Endothelial cell of umbilical vein (primary cell): ENCODE measurements around the gene PRDM16. TPM values are rescaled to one million over a fixed set of nuclear protein-coding genes. Genes with fewer than 3 reads are reported as not detected.

Source experiments
- BruUV-seq: library from RNA; stranded (reverse); fragments of 400-500 nt; replicated peaks from 2 replicates; lab custom pipeline; 2021; lab: Mats Ljungman, UMichigan
- CTCF ChIA-PET: fragments of 300-600, 350-600 bp; sonication (Branson Sonifier 250); formaldehyde crosslinking; loops from one replicate; lab custom pipeline; 2021; ENCODE audit warnings: antibody characterized with exemption, inconsistent platforms; lab: Charles Lee
- POLR2A ChIA-PET: fragments of 300-600, 350-600 bp; sonication (Branson Sonifier 250); formaldehyde crosslinking; loops from one replicate; lab custom pipeline; 2021; ENCODE audit warnings: antibody characterized with exemption, inconsistent platforms; lab: Charles Lee
- DNase-seq: peaks from one replicate; pipeline ENCODE4 v3.0.0-alpha.2; 2011; ENCODE audit warnings: low read depth, low spot score
- FAIRE-seq: peaks from 2 replicates; lab custom pipeline; 2011; peaks lifted over from hg19 to GRCh38; lab: Jason Lieb, UNC
- H2AFZ ChIP-seq: 2 replicates; pipeline ENCODE4 v1.6.0; 2012; ENCODE audit warnings: low read depth, low read length, control low read depth, inconsistent platforms
- H3K27ac ChIP-seq: 2 replicates; pipeline ENCODE4 v1.5.1; 2011; ENCODE audit warnings: low read depth, mild to moderate bottlenecking, control low read depth, low read length, moderate library complexity; ENCODE audit not compliant: insufficient read depth
- H3K27me3 ChIP-seq, 2 experiments: 2 replicates each; pipeline versions ENCODE4 v1.6.0 to v1.6.1; 2011; ENCODE audit warnings: low read length in 2 of 2, mixed read lengths in 1 of 2; ENCODE audit not compliant: control insufficient read depth in 2 of 2, insufficient read depth in 2 of 2
- H3K36me3 ChIP-seq, 2 experiments: 2 replicates in 1 of 2; 3 replicates in 1 of 2; pipeline ENCODE4 v1.5.1; 2011; ENCODE audit warnings: low read length in 2 of 2, mild to moderate bottlenecking in 1 of 2, moderate library complexity in 1 of 2; ENCODE audit not compliant: control insufficient read depth in 2 of 2, insufficient read depth in 2 of 2; ENCODE audit errors: extremely low read depth in 1 of 2
- H3K4me1 ChIP-seq: 3 replicates; pipeline ENCODE4 v1.5.1; 2011; ENCODE audit warnings: mild to moderate bottlenecking, low read length; ENCODE audit not compliant: control insufficient read depth, insufficient read depth; ENCODE audit errors: extremely low read depth
- H3K4me2 ChIP-seq: 2 replicates; pipeline ENCODE4 v1.6.1; 2011; ENCODE audit warnings: low read length, control low read depth, mixed read lengths; ENCODE audit not compliant: insufficient read depth
- H3K4me3 ChIP-seq, 3 experiments: fragments of 200-600 bp in 1 of 3; sonication (generic), shearing (Covaris generic) in 1 of 3; replicated peaks in 1 of 3; 2 replicates each; pipeline ENCODE4 v1.5.1; 2011 to 2016; ENCODE audit warnings: control low read depth in 3 of 3, low read length in 3 of 3, mild to moderate bottlenecking in 2 of 3, inconsistent platforms in 1 of 3, low read depth in 1 of 3, moderate library complexity in 1 of 3; ENCODE audit not compliant: insufficient read depth in 1 of 3
- H3K79me2 ChIP-seq: 2 replicates; pipeline ENCODE4 v1.6.0; 2012; ENCODE audit warnings: low read length, inconsistent platforms; ENCODE audit not compliant: control insufficient read depth, insufficient read depth
- H3K9ac ChIP-seq: replicated peaks from 2 replicates; pipeline ENCODE3; 2011; ENCODE audit warnings: low read length, control low read depth; ENCODE audit not compliant: insufficient read depth; ENCODE audit errors: extremely low read depth
- H3K9me1 ChIP-seq: replicated peaks from 3 replicates; pipeline ENCODE4 v1.6.0; 2011; ENCODE audit warnings: mild to moderate bottlenecking, low read length; ENCODE audit not compliant: control insufficient read depth, insufficient read depth; ENCODE audit errors: extremely low read depth
- H3K9me3 ChIP-seq: replicated peaks from 2 replicates; pipeline ENCODE4 v1.5.1; 2012; ENCODE audit warnings: low read length, inconsistent platforms; ENCODE audit not compliant: control insufficient read depth, insufficient read depth
- H4K20me1 ChIP-seq: replicated peaks from 2 replicates; pipeline ENCODE3; 2011; ENCODE audit warnings: mild to moderate bottlenecking, low read length; ENCODE audit not compliant: control insufficient read depth, insufficient read depth; ENCODE audit errors: extremely low read depth
- EZH2 ChIP-seq: IDR thresholded peaks from 2 replicates; pipeline ENCODE4 v1.6.1; 2012; ENCODE audit warnings: borderline replicate concordance, low read depth, mild to moderate bottlenecking, moderate library complexity, low read length, inconsistent platforms; ENCODE audit not compliant: severe bottlenecking
- FOS ChIP-seq: IDR thresholded peaks from 2 replicates; pipeline ENCODE4 v1.6.1; 2011; ENCODE audit warnings: mild to moderate bottlenecking, low read length, moderate library complexity, borderline replicate concordance; ENCODE audit not compliant: insufficient read depth
- GATA2 ChIP-seq: IDR thresholded peaks from 2 replicates; pipeline ENCODE4 v1.7.0; 2011; ENCODE audit warnings: low read depth, mild to moderate bottlenecking, moderate library complexity, mixed read lengths, low read length; ENCODE audit not compliant: insufficient read length, insufficient read depth
- JUN ChIP-seq: IDR thresholded peaks from 2 replicates; pipeline ENCODE4 v1.6.1; 2011; ENCODE audit warnings: borderline replicate concordance, low read depth; ENCODE audit not compliant: insufficient read length, insufficient read depth
- MYC ChIP-seq: IDR thresholded peaks from one replicate; pipeline ENCODE4 v1.6.1; 2011; ENCODE audit warnings: mild to moderate bottlenecking, low read depth, low read length
- POLR2A ChIP-seq: IDR thresholded peaks from 2 replicates; pipeline ENCODE4 v1.6.1; 2012; ENCODE audit warnings: low read depth, mild to moderate bottlenecking, control low read depth, low read length
- POLR2AphosphoS5 ChIP-seq: IDR thresholded peaks from 2 replicates; pipeline ENCODE4 v1.6.1; 2012; ENCODE audit warnings: low read depth, mild to moderate bottlenecking, control low read depth, low read length, moderate library complexity; ENCODE audit not compliant: insufficient read depth
- dilution Hi-C: fragments of 300-500 bp; cut with MboI; formaldehyde crosslinking; loops from one replicate; pipeline ENCODE4 v1.15.0; 2019; ENCODE audit warnings: low sequenced_read_pairs; ENCODE audit not compliant: extremely low pct_ligation_motif_present
- intact Hi-C: fragments of 100-400 bp; cut with micrococcal nuclease; formaldehyde crosslinking; loops from one replicate; pipeline ENCODE4 v1.10.0; 2022
- polyA plus RNA-seq, 4 experiments: library from polyadenylated mRNA; depleted of rRNA in 3 of 4; stranded (reverse) in 3 of 4; unstranded in 1 of 4; fragments of >200 nt; gene quantifications; 2 replicates each; pipeline versions ENCODE4 v1.2.1 to v1.2.3, GENCODE V29; 2011 to 2012; ENCODE audit warnings: missing spikeins in 1 of 4
- total RNA-seq: library from RNA; stranded (reverse); gene quantifications from 2 replicates; pipeline ENCODE4 v1.2.3, GENCODE V29; 2021
- TF ChIP-seq, protein P1 (sequence below), 2 donors: IDR thresholded peaks; 1 replicate in 1 of 2; 2 replicates in 1 of 2; pipeline ENCODE4 v1.5.1; 2011; ENCODE audit warnings: low read length in 2 of 2, mild to moderate bottlenecking in 2 of 2, moderate library complexity in 2 of 2, control low read depth in 1 of 2, inconsistent platforms in 1 of 2, low read depth in 1 of 2; ENCODE audit not compliant: insufficient read depth in 1 of 2; ENCODE audit errors: extremely low read depth in 1 of 2
- TF ChIP-seq, protein P2 (sequence below): IDR thresholded peaks from 2 replicates; pipeline ENCODE4 v1.6.1; 2011; ENCODE audit not compliant: insufficient read depth, insufficient read length

PRDM16 gene
- total and polyA plus RNA-seq, 2 donors (not counting 3 experiments of a cell fraction or from before 2014, with no cell fraction given): not detected

DNA sequence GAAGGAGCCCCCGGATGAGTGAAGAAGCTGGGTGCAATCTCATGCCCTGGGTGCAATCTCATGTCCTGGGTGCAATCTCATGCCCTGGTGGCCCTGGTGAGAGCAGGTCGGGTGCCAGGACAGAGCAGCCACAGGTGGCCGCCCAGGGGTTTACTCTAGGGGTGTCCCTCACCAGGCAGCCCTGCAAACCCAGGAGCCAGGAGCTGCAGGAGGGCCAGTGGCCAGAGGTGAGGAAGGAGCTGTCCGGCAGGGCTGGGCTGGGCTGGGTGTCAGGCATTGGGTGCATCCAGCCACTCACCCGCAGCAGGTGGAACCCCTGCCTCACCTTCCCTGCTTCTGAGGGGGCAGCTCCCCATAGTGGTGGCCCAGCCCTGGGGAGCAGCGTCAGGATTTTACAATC, 79.2 kb downstream of the PRDM16 start:
- H3K9me1 ChIP-seq: no peaks in the 10 kb centered on the region
- no peaks in the 10 kb centered on the region for H3K4me1 ChIP-seq
- dilution Hi-C loops (no loop called here), intact Hi-C loops (no loop called here)
- POLR2A ChIA-PET: no interaction called here
- no peak for DNase-seq
- no peak overlapping the region for H3K9ac ChIP-seq
- H2AFZ ChIP-seq: no peak overlapping the region
- CTCF ChIA-PET: no interaction called here
- H3K4me3 ChIP-seq: no peak overlapping the region
- no peak for FAIRE-seq
- no peak overlapping the region for H3K27ac ChIP-seq
- TF ChIP-seq POLR2AphosphoS5: no peak
- no peak for TF ChIP-seq MYC
- TF ChIP-seq JUN: no peak
- no peak for TF ChIP-seq POLR2A
- BruUV-seq: no TSS peak
- no peaks in the 10 kb centered on the region for H3K9me3 ChIP-seq
- H3K27me3 ChIP-seq: no peaks in the 10 kb centered on the region
- H4K20me1 ChIP-seq: no peaks in the 10 kb centered on the region
- H3K36me3 ChIP-seq: no peaks in the 10 kb centered on the region
- H3K4me2 ChIP-seq: no peak overlapping the region
- H3K79me2 ChIP-seq: no peaks in the 10 kb centered on the region

DNA sequence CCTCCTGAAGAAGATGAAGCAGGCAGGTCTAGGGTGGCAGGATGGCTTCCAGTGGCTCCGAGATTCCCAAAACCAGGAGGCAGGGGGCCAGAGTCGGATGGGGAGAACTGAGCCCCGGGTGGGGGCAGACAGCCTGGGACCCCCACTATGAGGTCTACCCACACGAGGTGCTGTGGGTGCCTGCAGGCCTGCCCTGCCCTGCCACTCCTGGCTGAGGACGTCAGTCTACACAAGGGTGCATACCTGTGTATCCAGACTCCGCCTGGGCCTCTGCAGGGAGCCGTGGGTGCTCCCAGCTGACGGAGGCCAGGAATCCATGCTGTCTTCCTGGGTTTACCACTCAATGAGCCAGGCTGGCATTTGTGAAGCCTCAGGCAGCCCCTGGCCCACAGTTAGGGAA, 80.3 kb downstream of the PRDM16 start:
- TF ChIP-seq FOS: no peak
- no peak for TF ChIP-seq EZH2
- no peak for TF ChIP-seq JUN
- TF ChIP-seq, protein P1, sequence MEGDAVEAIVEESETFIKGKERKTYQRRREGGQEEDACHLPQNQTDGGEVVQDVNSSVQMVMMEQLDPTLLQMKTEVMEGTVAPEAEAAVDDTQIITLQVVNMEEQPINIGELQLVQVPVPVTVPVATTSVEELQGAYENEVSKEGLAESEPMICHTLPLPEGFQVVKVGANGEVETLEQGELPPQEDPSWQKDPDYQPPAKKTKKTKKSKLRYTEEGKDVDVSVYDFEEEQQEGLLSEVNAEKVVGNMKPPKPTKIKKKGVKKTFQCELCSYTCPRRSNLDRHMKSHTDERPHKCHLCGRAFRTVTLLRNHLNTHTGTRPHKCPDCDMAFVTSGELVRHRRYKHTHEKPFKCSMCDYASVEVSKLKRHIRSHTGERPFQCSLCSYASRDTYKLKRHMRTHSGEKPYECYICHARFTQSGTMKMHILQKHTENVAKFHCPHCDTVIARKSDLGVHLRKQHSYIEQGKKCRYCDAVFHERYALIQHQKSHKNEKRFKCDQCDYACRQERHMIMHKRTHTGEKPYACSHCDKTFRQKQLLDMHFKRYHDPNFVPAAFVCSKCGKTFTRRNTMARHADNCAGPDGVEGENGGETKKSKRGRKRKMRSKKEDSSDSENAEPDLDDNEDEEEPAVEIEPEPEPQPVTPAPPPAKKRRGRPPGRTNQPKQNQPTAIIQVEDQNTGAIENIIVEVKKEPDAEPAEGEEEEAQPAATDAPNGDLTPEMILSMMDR (IDR thresholded peaks at IDR 0.05; ENCODE audit: extremely low read depth in 1 of 2, insufficient read depth in 1 of 2, low read depth in 1 of 2, low read length in 2 of 2): no peak
- TF ChIP-seq MYC: no peak
- no peak for TF ChIP-seq POLR2AphosphoS5
- TF ChIP-seq POLR2A: no peak
- TF ChIP-seq, protein P2, sequence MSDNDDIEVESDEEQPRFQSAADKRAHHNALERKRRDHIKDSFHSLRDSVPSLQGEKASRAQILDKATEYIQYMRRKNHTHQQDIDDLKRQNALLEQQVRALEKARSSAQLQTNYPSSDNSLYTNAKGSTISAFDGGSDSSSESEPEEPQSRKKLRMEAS: no peak
- TF ChIP-seq GATA2: no peak
- H3K4me2 ChIP-seq: no peak overlapping the region
- no peaks in the 10 kb centered on the region for H4K20me1 ChIP-seq
- H3K27ac ChIP-seq: no peak overlapping the region
- H3K27me3 ChIP-seq: no peaks in the 10 kb centered on the region
- no peaks in the 10 kb centered on the region for H3K36me3 ChIP-seq
- POLR2A ChIA-PET: no interaction called here
- H3K9me1 ChIP-seq: no peaks in the 10 kb centered on the region
- CTCF ChIA-PET: no interaction called here
- H3K4me3 ChIP-seq: no peak overlapping the region
- FAIRE-seq (no peak), DNase-seq (no peak)
- no peak overlapping the region for H2AFZ ChIP-seq
- H3K79me2 ChIP-seq: no peaks in the 10 kb centered on the region
- dilution Hi-C loops (no loop called here), intact Hi-C loops (no loop called here)
- no peaks in the 10 kb centered on the region for H3K9me3 ChIP-seq
- no peak overlapping the region for H3K9ac ChIP-seq
- BruUV-seq: no TSS peak
- H3K4me1 ChIP-seq: no peaks in the 10 kb centered on the region
